Stimulated activated naive B cell treated with anti-CD40 and anti-IgM and Interleukin-4, amounts not matched to agents 10 μg/mL and 1 μg/mL and 100 μg/mL, for 72 hours (primary cell): ENCODE measurements around the gene NFE2L1.

Source experiments
- ATAC-seq, 2 donors: fragments of 150-1000 bp; cut with Tn5 transposase; replicated peaks; 2 replicates each; pipeline ENCODE4 v1.10.0; 2021; ENCODE audit warnings: moderate library complexity in 1 of 2
- DNase-seq: peaks from one replicate; pipeline ENCODE4 v3.0.0; 2021
- H3K27ac Mint-ChIP-seq: one replicate; pipeline ENCODE4 v1.8.0; 2022; ENCODE audit warnings: mild to moderate bottlenecking, mixed read lengths
- H3K27me3 Mint-ChIP-seq, 2 donors: one replicate each; pipeline ENCODE4 v1.8.0; 2022; ENCODE audit warnings: mixed read lengths in 2 of 2
- H3K36me3 Mint-ChIP-seq, 2 donors: one replicate each; pipeline ENCODE4 v1.8.0; 2022; ENCODE audit warnings: mixed read lengths in 2 of 2, mild to moderate bottlenecking in 1 of 2
- H3K4me1 Mint-ChIP-seq, 2 donors: one replicate each; pipeline ENCODE4 v1.8.0; 2022; ENCODE audit warnings: mixed read lengths in 2 of 2, mild to moderate bottlenecking in 1 of 2
- H3K4me3 Mint-ChIP-seq, 2 donors: one replicate each; pipeline ENCODE4 v1.8.0; 2022; ENCODE audit warnings: mild to moderate bottlenecking in 2 of 2, mixed read lengths in 2 of 2, moderate library complexity in 1 of 2
- H3K9me3 Mint-ChIP-seq, 2 donors: one replicate each; pipeline ENCODE4 v1.8.0; 2022; ENCODE audit warnings: mixed read lengths in 2 of 2, mild to moderate bottlenecking in 1 of 2

Gene NFE2L1

DNA sequence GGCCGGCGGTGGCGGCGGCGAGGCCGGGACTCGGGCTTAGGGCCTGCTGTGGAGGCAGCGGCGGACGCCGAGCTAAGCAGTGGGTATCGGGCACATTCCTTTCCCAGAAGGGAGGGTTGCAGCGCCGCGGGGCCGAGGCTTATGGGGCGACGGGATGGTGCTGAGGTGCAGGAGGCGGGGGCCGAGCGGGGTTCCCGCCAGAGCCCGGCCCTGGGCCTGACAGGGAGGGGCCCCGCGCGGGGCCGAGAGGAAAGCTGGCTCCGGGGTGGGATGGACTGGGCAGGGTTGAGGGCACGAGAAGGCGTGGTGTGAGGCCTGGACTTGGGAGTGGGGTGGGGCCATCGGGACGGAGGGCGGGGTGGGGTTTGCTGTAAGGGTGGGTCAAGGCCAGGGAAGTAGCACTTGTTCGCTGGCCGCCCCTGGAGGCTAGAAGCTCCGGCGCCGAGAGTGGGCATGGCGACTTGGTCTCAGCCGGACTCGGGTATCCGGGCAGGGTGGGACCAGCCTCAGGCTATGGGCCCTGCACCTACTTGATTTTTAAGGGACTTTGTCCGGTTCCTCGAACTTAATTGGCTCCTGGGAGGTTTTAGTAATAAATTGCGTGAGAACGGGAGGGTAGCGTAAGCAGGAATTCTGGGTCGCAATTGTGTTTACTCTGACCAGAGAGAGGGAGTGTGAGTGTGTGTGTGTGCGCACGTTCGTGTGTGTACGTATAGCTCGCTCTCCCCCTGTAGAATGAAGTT is 396 bp downstream of the NFE2L1 start:
- Mint-ChIP-seq H3K27me3 (no peaks in the 10 kb centered on the region), H3K27ac (peak overlapping the region; percentile 99), H3K36me3 (peaks cover 24 to 49% of the 10 kb centered on the region in 2 donors), H3K4me1 (peaks cover 39 to 72% of the 10 kb centered on the region in 2 donors), H3K9me3 (no peaks in the 10 kb centered on the region), H3K4me3 (peak overlapping the region; percentile 86 to 94)
- DNase-seq (no peak), ATAC-seq (peak; percentile 51 to 60)

DNA sequence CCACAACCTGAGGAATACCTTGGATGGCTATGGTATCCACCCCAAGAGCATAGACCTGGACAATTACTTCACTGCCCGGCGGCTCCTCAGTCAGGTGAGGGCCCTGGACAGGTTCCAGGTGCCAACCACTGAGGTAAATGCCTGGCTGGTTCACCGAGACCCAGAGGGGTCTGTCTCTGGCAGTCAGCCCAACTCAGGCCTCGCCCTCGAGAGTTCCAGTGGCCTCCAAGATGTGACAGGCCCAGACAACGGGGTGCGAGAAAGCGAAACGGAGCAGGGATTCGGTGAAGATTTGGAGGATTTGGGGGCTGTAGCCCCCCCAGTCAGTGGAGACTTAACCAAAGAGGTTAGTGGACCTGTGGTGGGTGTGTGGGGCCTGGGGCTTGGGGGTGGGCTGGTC is 3.1 kb downstream of the NFE2L1 start:
- H3K36me3 Mint-ChIP-seq = peaks cover 40 to 60% of the 10 kb centered on the region in 2 donors
- H3K4me3 Mint-ChIP-seq = peak overlapping the region in 1 of 2 donors; percentile 47
- H3K27ac Mint-ChIP-seq = no peak overlapping the region
- no peaks in the 10 kb centered on the region for H3K9me3 Mint-ChIP-seq
- peaks cover 53 to 86% of the 10 kb centered on the region in 2 donors for H3K4me1 Mint-ChIP-seq
- no peak for ATAC-seq
- no peaks in the 10 kb centered on the region for H3K27me3 Mint-ChIP-seq
- DNase-seq = no peak

DNA sequence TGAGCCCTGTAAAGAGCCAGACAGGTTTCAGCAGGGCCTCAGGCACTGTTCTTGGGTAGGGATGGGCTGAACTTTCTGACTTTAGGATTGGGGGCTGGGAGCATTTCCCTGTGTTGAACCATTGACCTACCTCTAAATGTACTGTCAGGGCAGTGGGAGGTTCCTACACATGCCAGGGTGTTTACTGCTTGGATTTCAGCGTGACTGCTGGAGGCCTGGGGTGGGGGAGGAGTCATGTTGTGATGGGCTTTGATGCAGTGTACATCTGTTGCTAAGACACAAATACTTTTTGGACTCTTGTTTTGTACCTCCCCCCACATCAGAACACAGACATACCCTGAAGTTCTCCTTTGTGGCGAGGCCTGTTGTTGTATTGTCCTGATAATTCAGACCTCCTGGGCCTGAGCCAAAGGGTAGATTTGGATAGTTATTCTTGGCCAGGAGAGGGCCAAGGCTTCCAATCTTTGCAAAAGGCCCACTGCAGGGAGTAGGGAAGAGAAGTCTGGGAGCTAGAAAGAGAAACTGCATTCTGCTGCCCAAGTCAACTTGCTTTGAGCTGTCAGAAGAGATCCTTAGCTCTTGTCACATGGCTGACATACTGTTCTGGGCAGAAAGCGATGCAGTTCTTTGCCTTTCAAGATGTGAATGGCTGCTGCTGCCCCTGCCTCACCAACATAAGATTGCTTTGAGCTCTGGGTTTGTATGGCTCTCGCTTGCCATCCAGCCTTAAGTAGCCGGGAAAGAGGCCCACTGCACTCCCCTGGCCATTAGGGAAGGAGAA is 3.7 kb downstream of the NFE2L1 start:
- peak overlapping the region in 1 of 2 donors; percentile 47 for H3K4me3 Mint-ChIP-seq
- DNase-seq (no peak), ATAC-seq (no peak)
- peaks cover 43 to 63% of the 10 kb centered on the region in 2 donors for H3K36me3 Mint-ChIP-seq
- H3K9me3 Mint-ChIP-seq = no peaks in the 10 kb centered on the region
- no peaks in the 10 kb centered on the region for H3K27me3 Mint-ChIP-seq
- H3K27ac Mint-ChIP-seq = peak overlapping the region; percentile 68
- peaks cover 56 to 86% of the 10 kb centered on the region in 2 donors for H3K4me1 Mint-ChIP-seq

DNA sequence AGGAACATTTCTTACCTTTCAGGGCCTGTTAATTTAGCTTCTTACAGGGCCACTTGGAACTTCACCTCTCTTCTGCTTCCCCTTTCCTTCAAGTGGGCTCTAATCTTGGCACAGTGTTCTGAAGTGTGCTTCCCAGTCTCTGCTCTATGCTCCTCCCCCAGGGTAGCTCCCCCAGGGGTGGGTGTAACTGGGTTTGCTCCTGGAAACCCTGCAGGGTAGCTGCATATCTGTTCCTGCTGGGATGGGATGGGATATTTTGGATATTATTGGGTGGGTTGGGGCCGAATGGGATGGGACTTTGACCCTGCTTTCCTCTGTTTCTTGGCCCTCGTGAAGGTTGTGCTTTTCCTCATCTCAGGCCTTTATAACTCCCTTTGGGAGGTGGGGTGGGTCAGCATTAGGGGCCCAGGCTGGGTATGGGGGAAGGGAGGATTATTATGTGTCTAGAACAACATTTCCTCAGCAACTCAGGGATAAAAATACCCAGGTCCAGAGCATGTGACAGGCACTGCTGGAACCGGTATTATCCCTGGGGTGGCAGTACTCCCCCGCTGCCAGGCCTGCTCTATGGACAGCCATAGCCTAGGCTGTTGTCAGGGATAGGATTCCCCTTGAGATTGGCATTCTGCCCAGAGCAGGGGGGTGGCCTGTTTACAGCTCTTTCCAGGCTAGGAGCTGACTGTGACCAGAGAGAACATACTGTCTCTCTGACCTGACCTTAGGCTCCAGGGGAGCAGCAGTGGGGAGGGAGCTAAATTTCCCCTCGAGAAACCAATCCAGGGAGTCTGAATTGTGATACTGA is 5.0 kb downstream of the NFE2L1 start:
- DNase-seq = no peak
- peak overlapping the region; percentile 62 for H3K27ac Mint-ChIP-seq
- H3K4me3 Mint-ChIP-seq = peak overlapping the region; percentile 57 to 58
- ATAC-seq = no peak
- peaks cover 56 to 79% of the 10 kb centered on the region in 2 donors for H3K4me1 Mint-ChIP-seq
- H3K9me3 Mint-ChIP-seq = no peaks in the 10 kb centered on the region
- H3K36me3 Mint-ChIP-seq = peaks cover 48 to 69% of the 10 kb centered on the region in 2 donors
- H3K27me3 Mint-ChIP-seq = no peaks in the 10 kb centered on the region

DNA sequence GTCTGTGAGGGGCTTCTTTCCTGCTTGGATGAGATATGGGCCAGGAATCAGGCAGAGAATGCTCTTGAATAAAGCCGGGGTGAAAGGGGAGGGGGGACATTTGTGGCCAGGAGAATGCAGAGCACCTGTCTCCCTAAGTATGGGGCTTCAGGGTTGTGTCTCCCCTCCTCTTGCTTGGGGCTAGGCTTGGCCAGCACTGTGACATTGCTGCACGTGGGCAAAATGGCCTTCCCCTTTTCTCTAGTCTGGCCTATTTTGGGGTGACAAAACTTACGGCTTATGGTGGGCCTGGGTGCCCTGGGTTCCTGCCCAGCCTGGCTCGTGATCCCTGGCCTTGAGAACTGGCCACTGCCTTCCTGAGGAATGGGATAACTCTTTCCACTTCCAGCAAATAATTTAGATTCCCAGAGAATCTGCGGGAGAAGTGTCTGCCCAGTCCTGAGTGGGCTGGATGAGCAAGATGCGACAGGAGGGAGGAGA is 5.6 kb downstream of the NFE2L1 start:
- H3K27ac Mint-ChIP-seq = peak overlapping the region; percentile 62
- DNase-seq (no peak), ATAC-seq (no peak)
- H3K9me3 Mint-ChIP-seq = no peaks in the 10 kb centered on the region
- peaks cover 56 to 79% of the 10 kb centered on the region in 2 donors for H3K4me1 Mint-ChIP-seq
- no peaks in the 10 kb centered on the region for H3K27me3 Mint-ChIP-seq
- peaks cover 51 to 74% of the 10 kb centered on the region in 2 donors for H3K36me3 Mint-ChIP-seq
- H3K4me3 Mint-ChIP-seq = peak overlapping the region in 1 of 2 donors; percentile 49

DNA sequence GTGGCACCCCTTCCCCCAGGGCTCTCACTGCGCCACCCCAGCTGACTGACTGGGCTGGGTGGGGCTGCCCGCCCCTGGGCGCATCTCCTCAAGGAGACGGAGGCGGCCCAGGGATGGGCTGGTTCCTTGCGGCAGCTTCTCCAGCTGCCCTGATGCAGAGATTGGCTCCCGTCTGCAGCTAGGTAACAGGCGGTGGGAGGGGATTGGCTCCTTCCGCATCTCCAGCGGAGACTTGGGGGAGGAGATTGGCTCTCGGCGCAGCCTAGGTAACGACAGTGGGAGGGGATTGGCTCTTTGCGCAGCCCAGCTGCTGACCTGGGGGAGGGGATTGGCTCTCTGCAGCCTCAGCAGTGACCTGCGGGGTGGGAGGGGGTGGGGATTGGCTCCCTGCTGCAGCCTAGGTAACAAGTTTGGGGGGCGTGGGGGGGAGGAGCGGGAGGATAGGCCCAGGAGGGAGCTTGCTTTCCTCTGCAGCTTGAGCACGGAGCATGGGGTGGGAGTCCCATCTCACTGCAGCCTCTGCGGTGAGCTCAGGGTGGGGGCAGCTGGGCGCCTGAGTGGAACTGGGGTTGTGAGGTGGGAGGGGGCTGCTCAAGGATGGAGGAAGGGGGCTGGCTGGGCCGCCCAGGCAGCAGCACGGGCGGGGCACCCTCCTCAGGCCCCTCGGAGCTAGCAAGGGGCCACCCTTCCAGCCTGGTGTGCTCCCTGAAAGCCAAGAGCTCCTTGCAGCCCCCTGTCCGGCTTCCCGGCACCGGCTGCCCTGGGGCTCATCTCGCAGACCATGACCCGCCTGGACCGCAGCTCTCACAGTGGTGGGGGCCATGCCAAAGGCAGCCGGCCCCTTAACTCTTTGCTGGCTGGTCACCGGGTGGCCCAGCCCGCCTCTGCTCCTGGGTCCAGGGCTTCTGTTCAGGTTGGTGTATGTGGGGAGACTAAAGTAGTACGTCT is 6.4 kb downstream of the NFE2L1 start:
- DNase-seq = no peak
- Mint-ChIP-seq H3K27me3 (no peaks in the 10 kb centered on the region), H3K36me3 (peaks cover 58 to 79% of the 10 kb centered on the region in 2 donors), H3K27ac (peak overlapping the region; percentile 94), H3K4me1 (peaks cover 56 to 75% of the 10 kb centered on the region in 2 donors), H3K4me3 (peak overlapping the region; percentile 68 to 70), H3K9me3 (no peaks in the 10 kb centered on the region)
- no peak for ATAC-seq

DNA sequence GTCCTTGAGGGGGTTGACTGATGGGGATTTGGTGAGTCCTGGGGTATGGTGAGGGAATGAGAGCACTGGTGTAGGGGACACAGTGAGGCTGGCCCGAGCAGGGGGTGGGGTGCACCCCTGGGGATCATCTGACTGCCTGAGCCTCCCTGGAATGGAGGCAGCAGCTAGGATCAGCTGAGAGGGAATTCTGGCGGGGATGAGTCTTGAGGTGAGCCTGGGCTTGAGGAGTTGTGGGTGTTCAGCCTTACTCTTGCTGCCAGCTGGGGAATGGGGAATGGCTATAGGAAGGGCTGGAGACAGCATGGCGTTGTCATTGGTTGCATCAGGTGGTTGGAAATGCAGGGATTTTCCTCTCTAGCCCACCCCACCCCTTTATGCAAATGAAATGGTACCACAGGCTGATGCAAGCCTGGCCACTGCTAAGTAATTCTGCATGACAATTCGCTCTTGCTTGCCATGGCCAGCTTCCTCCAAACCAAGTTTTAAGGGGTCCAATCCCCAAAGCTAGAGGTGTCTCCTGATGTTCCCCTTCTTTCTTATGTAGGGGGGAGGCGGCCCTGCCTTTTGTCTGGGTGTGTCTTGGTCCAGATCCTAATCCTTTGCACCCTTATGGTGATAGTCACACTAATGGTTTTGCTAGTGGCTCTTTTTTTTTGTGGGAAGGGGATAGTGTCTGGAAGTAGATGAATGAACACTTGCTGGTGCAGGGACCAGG is 7.5 kb downstream of the NFE2L1 start:
- H3K9me3 Mint-ChIP-seq = no peaks in the 10 kb centered on the region
- peaks cover 51 to 63% of the 10 kb centered on the region in 2 donors for H3K4me1 Mint-ChIP-seq
- ATAC-seq (peak; percentile 86 to 92), DNase-seq (no peak)
- no peaks in the 10 kb centered on the region for H3K27me3 Mint-ChIP-seq
- H3K36me3 Mint-ChIP-seq = peaks cover 60 to 80% of the 10 kb centered on the region in 2 donors
- peak overlapping the region; percentile 68 to 70 for H3K4me3 Mint-ChIP-seq
- H3K27ac Mint-ChIP-seq = peak overlapping the region; percentile 94

DNA sequence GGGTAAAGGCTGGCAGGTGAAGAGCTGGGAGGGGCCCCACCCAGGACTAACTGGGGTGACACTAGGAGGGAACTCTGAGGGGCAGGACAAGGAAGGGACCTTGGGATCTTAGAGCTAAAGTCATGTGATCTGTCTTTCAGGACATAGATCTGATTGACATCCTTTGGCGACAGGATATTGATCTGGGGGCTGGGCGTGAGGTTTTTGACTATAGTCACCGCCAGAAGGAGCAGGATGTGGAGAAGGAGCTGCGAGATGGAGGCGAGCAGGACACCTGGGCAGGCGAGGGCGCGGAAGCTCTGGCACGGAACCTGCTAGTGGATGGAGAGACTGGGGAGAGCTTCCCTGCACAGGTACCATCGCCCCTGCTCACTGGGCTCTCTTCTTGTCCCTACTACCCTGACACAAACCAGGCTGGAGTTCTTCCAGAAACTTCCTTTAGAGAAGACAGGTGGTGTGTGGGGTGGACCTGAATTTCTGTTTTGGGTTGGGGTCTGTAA is 8.1 kb downstream of the NFE2L1 start:
- H3K27me3 Mint-ChIP-seq = no peaks in the 10 kb centered on the region
- H3K4me3 Mint-ChIP-seq = peak overlapping the region; percentile 68 to 70
- H3K9me3 Mint-ChIP-seq = no peaks in the 10 kb centered on the region
- DNase-seq (no peak), ATAC-seq (no peak)
- peak overlapping the region; percentile 94 for H3K27ac Mint-ChIP-seq
- peaks cover 60 to 78% of the 10 kb centered on the region in 2 donors for H3K36me3 Mint-ChIP-seq
- peaks cover 48 to 57% of the 10 kb centered on the region in 2 donors for H3K4me1 Mint-ChIP-seq

DNA sequence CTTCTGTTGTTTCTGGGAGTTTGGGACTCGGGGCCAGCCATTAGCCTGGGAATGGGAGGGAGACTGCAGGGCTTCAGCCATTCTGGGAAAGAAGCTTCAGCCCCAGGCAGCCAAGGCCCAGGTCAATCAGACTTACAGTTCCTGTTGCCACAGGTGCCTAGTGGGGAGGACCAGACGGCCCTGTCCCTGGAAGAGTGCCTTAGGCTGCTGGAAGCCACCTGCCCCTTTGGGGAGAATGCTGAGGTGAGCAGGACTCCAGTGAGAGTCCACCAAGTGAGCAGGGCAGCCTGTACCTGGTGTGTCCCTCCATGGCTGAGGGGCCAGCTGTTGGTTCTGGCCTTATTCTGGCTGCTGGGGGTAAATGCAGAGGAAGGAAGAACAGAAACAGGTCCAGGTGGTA is 8.7 kb downstream of the NFE2L1 start:
- DNase-seq (no peak), ATAC-seq (no peak)
- Mint-ChIP-seq H3K36me3 (peaks cover 55 to 75% of the 10 kb centered on the region in 2 donors), H3K4me3 (no peak overlapping the region), H3K9me3 (no peaks in the 10 kb centered on the region), H3K4me1 (peaks cover 43 to 51% of the 10 kb centered on the region in 2 donors), H3K27ac (peak overlapping the region; percentile 94), H3K27me3 (no peaks in the 10 kb centered on the region)

DNA sequence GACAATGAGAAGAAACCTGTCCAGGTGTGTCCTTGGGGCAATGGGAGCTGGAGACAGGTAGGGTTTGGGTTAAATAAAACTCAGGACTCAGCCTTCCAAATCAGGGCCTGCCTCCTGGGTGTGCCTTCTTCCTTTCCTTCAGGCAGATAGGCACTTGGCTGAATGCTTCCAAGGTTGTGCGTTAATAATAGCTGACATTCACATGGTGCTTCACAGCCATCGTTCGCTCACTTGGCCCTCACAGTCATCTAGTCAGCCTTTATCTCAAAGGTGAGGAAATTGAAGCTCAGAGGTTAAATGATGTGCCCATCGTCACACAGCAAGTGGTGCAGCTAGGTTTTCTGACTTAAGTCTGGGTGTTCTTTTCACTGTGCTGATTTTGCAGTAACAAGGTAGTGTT is 9.5 kb downstream of the NFE2L1 start:
- Mint-ChIP-seq H3K4me3 (no peak overlapping the region), H3K27me3 (no peaks in the 10 kb centered on the region), H3K9me3 (no peaks in the 10 kb centered on the region), H3K4me1 (peaks cover 39 to 44% of the 10 kb centered on the region in 2 donors), H3K27ac (peak overlapping the region; percentile 14), H3K36me3 (peaks cover 57 to 73% of the 10 kb centered on the region in 2 donors)
- DNase-seq (no peak), ATAC-seq (no peak)

DNA sequence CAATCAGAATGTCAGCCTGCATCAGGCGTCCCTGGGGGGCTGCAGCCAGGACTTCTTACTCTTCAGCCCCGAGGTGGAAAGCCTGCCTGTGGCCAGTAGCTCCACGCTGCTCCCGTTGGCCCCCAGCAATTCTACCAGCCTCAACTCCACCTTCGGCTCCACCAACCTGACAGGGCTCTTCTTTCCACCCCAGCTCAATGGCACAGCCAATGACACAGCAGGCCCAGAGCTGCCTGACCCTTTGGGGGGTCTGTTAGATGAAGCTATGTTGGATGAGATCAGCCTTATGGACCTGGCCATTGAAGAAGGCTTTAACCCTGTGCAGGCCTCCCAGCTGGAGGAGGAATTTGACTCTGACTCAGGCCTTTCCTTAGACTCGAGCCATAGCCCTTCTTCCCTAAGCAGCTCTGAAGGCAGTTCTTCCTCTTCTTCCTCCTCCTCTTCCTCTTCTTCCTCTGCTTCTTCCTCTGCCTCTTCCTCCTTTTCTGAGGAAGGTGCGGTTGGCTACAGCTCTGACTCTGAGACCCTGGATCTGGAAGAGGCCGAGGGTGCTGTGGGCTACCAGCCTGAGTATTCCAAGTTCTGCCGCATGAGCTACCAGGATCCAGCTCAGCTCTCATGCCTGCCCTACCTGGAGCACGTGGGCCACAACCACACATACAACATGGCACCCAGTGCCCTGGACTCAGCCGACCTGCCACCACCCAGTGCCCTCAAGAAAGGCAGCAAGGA is 10.4 kb downstream of the NFE2L1 start:
- DNase-seq (no peak), ATAC-seq (no peak)
- Mint-ChIP-seq H3K4me3 (no peak overlapping the region), H3K27ac (peak overlapping the region; percentile 59), H3K4me1 (peaks cover 31 to 35% of the 10 kb centered on the region in 2 donors), H3K9me3 (no peaks in the 10 kb centered on the region), H3K27me3 (no peaks in the 10 kb centered on the region), H3K36me3 (peaks cover 53 to 68% of the 10 kb centered on the region in 2 donors)

DNA sequence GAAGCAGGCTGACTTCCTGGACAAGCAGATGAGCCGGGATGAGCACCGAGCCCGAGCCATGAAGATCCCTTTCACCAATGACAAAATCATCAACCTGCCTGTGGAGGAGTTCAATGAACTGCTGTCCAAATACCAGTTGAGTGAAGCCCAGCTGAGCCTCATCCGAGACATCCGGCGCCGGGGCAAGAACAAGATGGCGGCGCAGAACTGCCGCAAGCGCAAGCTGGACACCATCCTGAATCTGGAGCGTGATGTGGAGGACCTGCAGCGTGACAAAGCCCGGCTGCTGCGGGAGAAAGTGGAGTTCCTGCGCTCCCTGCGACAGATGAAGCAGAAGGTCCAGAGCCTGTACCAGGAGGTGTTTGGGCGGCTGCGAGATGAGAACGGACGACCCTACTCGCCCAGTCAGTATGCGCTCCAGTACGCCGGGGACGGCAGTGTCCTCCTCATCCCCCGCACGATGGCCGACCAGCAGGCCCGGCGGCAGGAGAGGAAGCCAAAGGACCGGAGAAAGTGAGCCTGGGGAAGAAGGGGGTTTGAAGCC is 11.0 kb downstream of the NFE2L1 start:
- H3K9me3 Mint-ChIP-seq = no peaks in the 10 kb centered on the region
- DNase-seq = no peak
- peak overlapping the region; percentile 59 for H3K27ac Mint-ChIP-seq
- no peaks in the 10 kb centered on the region for H3K27me3 Mint-ChIP-seq
- peaks cover 49 to 68% of the 10 kb centered on the region in 2 donors for H3K36me3 Mint-ChIP-seq
- no peak for ATAC-seq
- no peak overlapping the region for H3K4me3 Mint-ChIP-seq
- H3K4me1 Mint-ChIP-seq = peaks cover 27 to 35% of the 10 kb centered on the region in 2 donors
